OCI-LY1 (cell line): ENCODE measurements around the gene RASL10A.
"Not testable (repeated sequence)": the region's sequence is repeated elsewhere in the genome, so short reads cannot be mapped to it uniquely, and the experiment has no call there.

Source experiments
- H2AFZ ChIP-seq: fragments of 200-600 bp; sonication (generic), shearing (Covaris generic); 2 replicates; pipeline ENCODE4 v1.6.0; 2014; ENCODE audit warnings: antibody characterized with exemption, mild to moderate bottlenecking, low read length
- H3F3A ChIP-seq: fragments of 200-600 bp; sonication (generic), shearing (Covaris generic); 2 replicates; pipeline ENCODE4 v1.6.0; 2014; ENCODE audit warnings: mild to moderate bottlenecking, antibody characterized with exemption, low read length, moderate library complexity; ENCODE audit not compliant: insufficient read depth
- H3K27ac ChIP-seq: fragments of 200-600 bp; sonication (generic); 2 replicates; pipeline ENCODE4 v1.5.1; 2014; ENCODE audit warnings: low read length, mixed run types, mild to moderate bottlenecking, low read depth; ENCODE audit not compliant: poor library complexity, severe bottlenecking
- H3K27me3 ChIP-seq: fragments of 200-600 bp; sonication (generic); 2 replicates; pipeline ENCODE4 v1.6.0; 2014; ENCODE audit warnings: antibody characterized with exemption, mild to moderate bottlenecking, low read length, moderate library complexity; ENCODE audit not compliant: insufficient read depth
- H3K36me3 ChIP-seq: fragments of 200-600 bp; sonication (generic); 2 replicates; pipeline ENCODE4 v1.6.1; 2014; ENCODE audit warnings: mild to moderate bottlenecking, antibody characterized with exemption, low read length, moderate library complexity, mixed read lengths; ENCODE audit not compliant: insufficient read depth
- H3K4me1 ChIP-seq: fragments of 200-600 bp; sonication (generic); 2 replicates; pipeline ENCODE4 v1.5.1; 2014; ENCODE audit warnings: mild to moderate bottlenecking, low read length, moderate library complexity; ENCODE audit not compliant: insufficient read depth, severe bottlenecking
- H3K4me2 ChIP-seq: fragments of 200-600 bp; sonication (generic), shearing (Covaris generic); 2 replicates; pipeline ENCODE4 v1.6.1; 2014; ENCODE audit warnings: low read length
- H3K4me3 ChIP-seq: fragments of 200-600 bp; sonication (generic); 2 replicates; pipeline ENCODE4 v1.5.1; 2014; ENCODE audit warnings: low read length, low read depth, mild to moderate bottlenecking, mixed read lengths; ENCODE audit not compliant: poor library complexity, severe bottlenecking
- H3K79me2 ChIP-seq: fragments of 200-600 bp; shearing (Covaris generic); 2 replicates; pipeline ENCODE4 v1.6.1; 2016; ENCODE audit warnings: mixed run types, low read length, mixed read lengths; ENCODE audit not compliant: insufficient read depth
- H3K9ac ChIP-seq: fragments of 200-600 bp; sonication (generic), shearing (Covaris generic); 2 replicates; pipeline ENCODE4 v1.6.1; 2014; ENCODE audit warnings: mild to moderate bottlenecking, low read length, mixed read lengths
- H3K9me2 ChIP-seq: fragments of 200-600 bp; sonication (generic), shearing (Covaris generic); 2 replicates; pipeline ENCODE4 v1.6.1; 2014; ENCODE audit warnings: low read depth, mild to moderate bottlenecking, low read length, mixed read lengths
- H3K9me3 ChIP-seq: fragments of 200-600 bp; shearing (Covaris generic); 2 replicates; pipeline ENCODE4 v1.6.1; 2014; ENCODE audit warnings: low read length, mixed read lengths
- H4K20me1 ChIP-seq: fragments of 200-600 bp; sonication (generic), shearing (Covaris generic); 2 replicates; pipeline ENCODE4 v1.6.0; 2016; ENCODE audit warnings: mild to moderate bottlenecking, low read length; ENCODE audit not compliant: insufficient read depth
- CTCF ChIP-seq: fragments of 200-600 bp; sonication (generic), shearing (Covaris generic); IDR thresholded peaks from 2 replicates; pipeline ENCODE4 v1.5.1; 2017; ENCODE audit warnings: mild to moderate bottlenecking, antibody characterized with exemption, low read length, moderate library complexity, mixed read lengths
- EZH2 ChIP-seq: fragments of 200-600 bp; sonication (generic), shearing (Covaris generic); IDR thresholded peaks from 2 replicates; pipeline ENCODE4 v1.8.0; 2017; ENCODE audit warnings: borderline replicate concordance, mixed run types, mild to moderate bottlenecking, antibody characterized with exemption, low read length, moderate library complexity, mixed read lengths

Gene RASL10A

GRCh38 chr22:29348041-29348440 lies 32.5 kb upstream of the RASL10A start:
- Histone ChIP-seq H3K9me3 (no peaks in the 10 kb centered on the region), H3K27me3 (no peaks in the 10 kb centered on the region), H3K4me3 (no peak overlapping the region), H4K20me1 (no peaks in the 10 kb centered on the region), H3K4me2 (no peak overlapping the region), H3K9ac (no peak overlapping the region), H3K79me2 (no peaks in the 10 kb centered on the region), H2AFZ (no peak overlapping the region), H3K36me3 (peaks cover 95% of the 10 kb centered on the region), H3K27ac (no peak overlapping the region), H3K4me1 (no peaks in the 10 kb centered on the region), H3F3A (no peaks in the 10 kb centered on the region), H3K9me2 (no peaks in the 10 kb centered on the region)
- TF ChIP-seq EZH2 = no peak
- TF ChIP-seq CTCF = no peak

- Histone ChIP-seq H4K20me1 (no peaks in the 10 kb centered on the region), H3K4me2 (no peak overlapping the region), H3K27me3 (no peaks in the 10 kb centered on the region), H3K79me2 (no peaks in the 10 kb centered on the region), H3K27ac (no peak overlapping the region), H3K36me3 (peaks cover 95% of the 10 kb centered on the region), H3K9ac (no peak overlapping the region), H3K9me3 (no peaks in the 10 kb centered on the region), H3F3A (no peaks in the 10 kb centered on the region), H3K4me1 (no peaks in the 10 kb centered on the region), H3K4me3 (no peak overlapping the region), H3K9me2 (no peaks in the 10 kb centered on the region), H2AFZ (no peak overlapping the region)
- TF ChIP-seq EZH2 (no peak), CTCF (no peak)
These were observed 31.2 kb upstream of the RASL10A start for GRCh38 chr22:29346659-29347058.

- H3K36me3 ChIP-seq = peaks cover 95% of the 10 kb centered on the region
- no peaks in the 10 kb centered on the region for H3F3A ChIP-seq
- H3K4me2 ChIP-seq = no peak overlapping the region
- H3K9me2 ChIP-seq = no peaks in the 10 kb centered on the region
- no peak for TF ChIP-seq CTCF
- TF ChIP-seq EZH2 = no peak
- H4K20me1 ChIP-seq = no peaks in the 10 kb centered on the region
- H3K27me3 ChIP-seq = no peaks in the 10 kb centered on the region
- no peak overlapping the region for H2AFZ ChIP-seq
- no peaks in the 10 kb centered on the region for H3K9me3 ChIP-seq
- H3K4me1 ChIP-seq = no peaks in the 10 kb centered on the region
- H3K9ac ChIP-seq = no peak overlapping the region
- no peak overlapping the region for H3K4me3 ChIP-seq
- no peaks in the 10 kb centered on the region for H3K79me2 ChIP-seq
- H3K27ac ChIP-seq = no peak overlapping the region
These were observed 30.4 kb upstream of the RASL10A start for GRCh38 chr22:29345932-29346331.

- H3K4me2 ChIP-seq, H3K9me2 ChIP-seq, H3K9ac ChIP-seq, H3K27ac ChIP-seq, H3K9me3 ChIP-seq, H3F3A ChIP-seq, H3K27me3 ChIP-seq, H3K79me2 ChIP-seq, H3K4me3 ChIP-seq, H3K4me1 ChIP-seq, H4K20me1 ChIP-seq, H2AFZ ChIP-seq: not testable (repeated sequence)
- peaks cover 95% of the 10 kb centered on the region for H3K36me3 ChIP-seq
These were observed 29.4 kb upstream of the RASL10A start for GRCh38 chr22:29344889-29345288.
